ENCODE data around the gene PPFIBP2.

GRCh38 chr11:7583248-7583647 lies 69.4 kb downstream of the PPFIBP2 start:
- TF ChIP-seq ATF7 (IDR thresholded peaks at IDR 0.05; ENCODE audit: low read depth) (no peak), SKIL (IDR thresholded peaks at IDR 0.05; ENCODE audit: low read depth, poor library complexity, severe bottlenecking) (no peak), CTCF (IDR thresholded peaks at IDR 0.05 in 2 of 3, conservative IDR thresholded peaks at IDR 0.05 in 1 of 3; ENCODE audit: control insufficient read depth in 2 of 3, extremely low read depth in 1 of 3, insufficient read depth in 1 of 3, low read depth in 3 of 3, low read length in 3 of 3) (no peak)

Measured in GM12878 (cell line).